H1 (cell line): ENCODE measurements around the gene TTC32. TPM values are rescaled to one million over a fixed set of nuclear protein-coding genes. Genes with fewer than 3 reads are reported as not detected.

Experiments
- SUZ12 ChIP-seq: fragments of 200-600 bp; sonication (generic); IDR thresholded peaks from 2 replicates; pipeline ENCODE4 v1.6.1; 2012; ENCODE audit warnings: mild to moderate bottlenecking, inconsistent platforms, low read length, moderate library complexity, mixed read lengths
- polyA plus RNA-seq, 7 experiments: library from polyadenylated mRNA; depleted of rRNA in 3 of 7; stranded (reverse) in 5 of 7; unstranded in 2 of 7; fragments of >200 nt in 5 of 7; fragments of 200-250 nt in 2 of 7; gene quantifications; 1 replicate in 5 of 7; 2 replicates in 1 of 7; 4 replicates in 1 of 7; pipeline versions ENCODE4 v1.2.1 to v1.2.3, GENCODE V29; 2011 to 2013; ENCODE audit warnings: missing spikeins in 2 of 7, mixed read lengths in 2 of 7
- total RNA-seq: library from RNA; stranded (reverse); fragmentation: NEBNext Ultra II Directional; extraction: Animal tissue kit (Norgen Biotek cat#: 25700); gene quantifications from 2 replicates; pipeline ENCODE4 v1.2.1, GENCODE V29; 2021
- TF ChIP-seq, protein P1 (sequence below): fragments of 300-600 bp; sonication (generic); IDR thresholded peaks from 2 replicates; pipeline ENCODE4 v1.7.1; 2012; ENCODE audit warnings: low read length, moderate library complexity, mild to moderate bottlenecking, inconsistent platforms; ENCODE audit not compliant: insufficient replicate concordance

Gene TTC32
- total and polyA plus RNA-seq, 2 of the 8 experiments (the other 6 are each of a cell fraction or from before 2014, with no cell fraction given), result 6.8 to 8.7 TPM

DNA sequence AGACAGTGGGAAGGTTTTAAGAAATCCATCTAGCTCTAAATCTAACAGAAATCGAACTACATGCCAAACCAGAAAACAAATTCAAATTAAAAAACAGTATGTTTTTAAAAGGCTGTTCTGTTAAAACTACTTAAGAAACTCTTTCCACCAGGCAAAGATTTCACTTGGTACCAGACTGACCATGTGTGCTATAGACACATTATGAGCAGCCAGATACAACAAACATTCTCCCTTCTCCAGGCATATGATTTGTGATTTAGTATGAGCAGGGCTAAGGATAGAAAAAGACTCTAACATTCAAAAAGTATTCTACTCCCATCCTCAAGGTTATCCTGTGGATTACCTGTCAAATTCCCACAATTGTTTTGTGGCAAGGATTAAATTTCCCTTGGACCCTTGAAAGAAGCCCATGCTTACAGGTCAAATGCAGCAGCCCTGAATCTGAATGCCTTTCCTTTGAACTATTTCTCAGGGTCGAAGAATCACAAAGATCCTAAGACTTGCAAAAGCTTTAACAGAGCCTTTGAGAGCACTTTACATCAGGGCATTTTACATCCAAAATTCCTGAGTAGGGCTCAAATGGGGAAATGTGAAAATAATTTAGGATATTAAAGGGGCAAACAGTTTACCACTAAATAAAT lies 42.5 kb upstream of the TTC32 start (continued):
- TF ChIP-seq, protein P1, sequence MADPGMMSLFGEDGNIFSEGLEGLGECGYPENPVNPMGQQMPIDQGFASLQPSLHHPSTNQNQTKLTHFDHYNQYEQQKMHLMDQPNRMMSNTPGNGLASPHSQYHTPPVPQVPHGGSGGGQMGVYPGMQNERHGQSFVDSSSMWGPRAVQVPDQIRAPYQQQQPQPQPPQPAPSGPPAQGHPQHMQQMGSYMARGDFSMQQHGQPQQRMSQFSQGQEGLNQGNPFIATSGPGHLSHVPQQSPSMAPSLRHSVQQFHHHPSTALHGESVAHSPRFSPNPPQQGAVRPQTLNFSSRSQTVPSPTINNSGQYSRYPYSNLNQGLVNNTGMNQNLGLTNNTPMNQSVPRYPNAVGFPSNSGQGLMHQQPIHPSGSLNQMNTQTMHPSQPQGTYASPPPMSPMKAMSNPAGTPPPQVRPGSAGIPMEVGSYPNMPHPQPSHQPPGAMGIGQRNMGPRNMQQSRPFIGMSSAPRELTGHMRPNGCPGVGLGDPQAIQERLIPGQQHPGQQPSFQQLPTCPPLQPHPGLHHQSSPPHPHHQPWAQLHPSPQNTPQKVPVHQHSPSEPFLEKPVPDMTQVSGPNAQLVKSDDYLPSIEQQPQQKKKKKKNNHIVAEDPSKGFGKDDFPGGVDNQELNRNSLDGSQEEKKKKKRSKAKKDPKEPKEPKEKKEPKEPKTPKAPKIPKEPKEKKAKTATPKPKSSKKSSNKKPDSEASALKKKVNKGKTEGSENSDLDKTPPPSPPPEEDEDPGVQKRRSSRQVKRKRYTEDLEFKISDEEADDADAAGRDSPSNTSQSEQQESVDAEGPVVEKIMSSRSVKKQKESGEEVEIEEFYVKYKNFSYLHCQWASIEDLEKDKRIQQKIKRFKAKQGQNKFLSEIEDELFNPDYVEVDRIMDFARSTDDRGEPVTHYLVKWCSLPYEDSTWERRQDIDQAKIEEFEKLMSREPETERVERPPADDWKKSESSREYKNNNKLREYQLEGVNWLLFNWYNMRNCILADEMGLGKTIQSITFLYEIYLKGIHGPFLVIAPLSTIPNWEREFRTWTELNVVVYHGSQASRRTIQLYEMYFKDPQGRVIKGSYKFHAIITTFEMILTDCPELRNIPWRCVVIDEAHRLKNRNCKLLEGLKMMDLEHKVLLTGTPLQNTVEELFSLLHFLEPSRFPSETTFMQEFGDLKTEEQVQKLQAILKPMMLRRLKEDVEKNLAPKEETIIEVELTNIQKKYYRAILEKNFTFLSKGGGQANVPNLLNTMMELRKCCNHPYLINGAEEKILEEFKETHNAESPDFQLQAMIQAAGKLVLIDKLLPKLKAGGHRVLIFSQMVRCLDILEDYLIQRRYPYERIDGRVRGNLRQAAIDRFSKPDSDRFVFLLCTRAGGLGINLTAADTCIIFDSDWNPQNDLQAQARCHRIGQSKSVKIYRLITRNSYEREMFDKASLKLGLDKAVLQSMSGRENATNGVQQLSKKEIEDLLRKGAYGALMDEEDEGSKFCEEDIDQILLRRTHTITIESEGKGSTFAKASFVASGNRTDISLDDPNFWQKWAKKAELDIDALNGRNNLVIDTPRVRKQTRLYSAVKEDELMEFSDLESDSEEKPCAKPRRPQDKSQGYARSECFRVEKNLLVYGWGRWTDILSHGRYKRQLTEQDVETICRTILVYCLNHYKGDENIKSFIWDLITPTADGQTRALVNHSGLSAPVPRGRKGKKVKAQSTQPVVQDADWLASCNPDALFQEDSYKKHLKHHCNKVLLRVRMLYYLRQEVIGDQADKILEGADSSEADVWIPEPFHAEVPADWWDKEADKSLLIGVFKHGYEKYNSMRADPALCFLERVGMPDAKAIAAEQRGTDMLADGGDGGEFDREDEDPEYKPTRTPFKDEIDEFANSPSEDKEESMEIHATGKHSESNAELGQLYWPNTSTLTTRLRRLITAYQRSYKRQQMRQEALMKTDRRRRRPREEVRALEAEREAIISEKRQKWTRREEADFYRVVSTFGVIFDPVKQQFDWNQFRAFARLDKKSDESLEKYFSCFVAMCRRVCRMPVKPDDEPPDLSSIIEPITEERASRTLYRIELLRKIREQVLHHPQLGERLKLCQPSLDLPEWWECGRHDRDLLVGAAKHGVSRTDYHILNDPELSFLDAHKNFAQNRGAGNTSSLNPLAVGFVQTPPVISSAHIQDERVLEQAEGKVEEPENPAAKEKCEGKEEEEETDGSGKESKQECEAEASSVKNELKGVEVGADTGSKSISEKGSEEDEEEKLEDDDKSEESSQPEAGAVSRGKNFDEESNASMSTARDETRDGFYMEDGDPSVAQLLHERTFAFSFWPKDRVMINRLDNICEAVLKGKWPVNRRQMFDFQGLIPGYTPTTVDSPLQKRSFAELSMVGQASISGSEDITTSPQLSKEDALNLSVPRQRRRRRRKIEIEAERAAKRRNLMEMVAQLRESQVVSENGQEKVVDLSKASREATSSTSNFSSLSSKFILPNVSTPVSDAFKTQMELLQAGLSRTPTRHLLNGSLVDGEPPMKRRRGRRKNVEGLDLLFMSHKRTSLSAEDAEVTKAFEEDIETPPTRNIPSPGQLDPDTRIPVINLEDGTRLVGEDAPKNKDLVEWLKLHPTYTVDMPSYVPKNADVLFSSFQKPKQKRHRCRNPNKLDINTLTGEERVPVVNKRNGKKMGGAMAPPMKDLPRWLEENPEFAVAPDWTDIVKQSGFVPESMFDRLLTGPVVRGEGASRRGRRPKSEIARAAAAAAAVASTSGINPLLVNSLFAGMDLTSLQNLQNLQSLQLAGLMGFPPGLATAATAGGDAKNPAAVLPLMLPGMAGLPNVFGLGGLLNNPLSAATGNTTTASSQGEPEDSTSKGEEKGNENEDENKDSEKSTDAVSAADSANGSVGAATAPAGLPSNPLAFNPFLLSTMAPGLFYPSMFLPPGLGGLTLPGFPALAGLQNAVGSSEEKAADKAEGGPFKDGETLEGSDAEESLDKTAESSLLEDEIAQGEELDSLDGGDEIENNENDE, result no peak
- TF ChIP-seq SUZ12, result no peak
